IMR-90 (cell line): Measurements from ENCODE around the gene SLC26A3. TPM values are rescaled to one million over a fixed set of nuclear protein-coding genes. Genes with fewer than 3 reads are reported as not detected.

Source experiments
- ATAC-seq: fragments of 200-7000 bp; cut with Tn5 transposase; 2 replicates; pipeline ENCODE4 v1.9.1; 2020; ENCODE audit warnings: low read depth, mild to moderate bottlenecking, moderate library complexity
- BruUV-seq: library from RNA; stranded (reverse); fragments of 400-500 nt; replicated peaks from 2 replicates; lab custom pipeline; 2021; lab: Mats Ljungman, UMichigan
- CTCF ChIA-PET: fragments of 300-600 bp; formaldehyde crosslinking; extraction: SDS; loops from one replicate; lab custom pipeline; 2021; ENCODE audit warnings: antibody characterized with exemption; lab: Yijun Ruan, JAX
- POLR2A ChIA-PET: fragments of 300-600 bp; sonication (Branson Sonifier 250); formaldehyde crosslinking; loops from one replicate; lab custom pipeline; 2022; ENCODE audit warnings: antibody characterized with exemption; ENCODE audit not compliant: unreplicated experiment; lab: Charles Lee
- DNase-seq: peaks from one replicate; pipeline ENCODE4 v3.0.0; 2013
- H2AFZ ChIP-seq: replicated peaks from 2 replicates; pipeline ENCODE3; 2013; ENCODE audit warnings: low read length, mild to moderate bottlenecking; ENCODE audit not compliant: poor library complexity
- H2AK5ac ChIP-seq: 2 replicates; pipeline ENCODE4 v1.6.1; 2013; ENCODE audit warnings: low read depth, low read length, inconsistent platforms
- H2AK9ac ChIP-seq: replicated peaks from 2 replicates; pipeline ENCODE3; 2013; ENCODE audit warnings: mild to moderate bottlenecking, low read depth, low read length, moderate library complexity; ENCODE audit not compliant: poor library complexity
- H2BK120ac ChIP-seq: 2 replicates; pipeline ENCODE4 v1.6.1; 2013; ENCODE audit warnings: low read depth, low read length, inconsistent platforms
- H2BK15ac ChIP-seq: 3 replicates; pipeline ENCODE4 v1.6.1; 2013; ENCODE audit warnings: low read depth, low read length, inconsistent platforms
- H2BK20ac ChIP-seq: 2 replicates; pipeline ENCODE4 v1.6.1; 2013; ENCODE audit warnings: low read depth, mild to moderate bottlenecking, inconsistent platforms, low read length, moderate library complexity
- H2BK5ac ChIP-seq: 2 replicates; pipeline ENCODE4 v1.6.1; 2013; ENCODE audit warnings: mild to moderate bottlenecking, low read depth, low read length, inconsistent platforms; ENCODE audit not compliant: poor library complexity, severe bottlenecking
- H3K14ac ChIP-seq: replicated peaks from 2 replicates; pipeline ENCODE4 v1.6.1; 2013; ENCODE audit warnings: low read depth, low read length, inconsistent platforms
- H3K18ac ChIP-seq: 2 replicates; pipeline ENCODE4 v1.6.1; 2013; ENCODE audit warnings: low read depth, low read length, control low read depth
- H3K23ac ChIP-seq: 2 replicates; pipeline ENCODE4 v1.6.1; 2013; ENCODE audit warnings: low read depth, low read length, inconsistent platforms
- H3K27ac ChIP-seq: 2 replicates; pipeline ENCODE4 v1.5.1; 2013; ENCODE audit warnings: mild to moderate bottlenecking, control low read depth, low read length; ENCODE audit not compliant: insufficient read depth
- H3K27me3 ChIP-seq: 2 replicates; pipeline ENCODE4 v1.6.1; 2013; ENCODE audit warnings: low read length; ENCODE audit not compliant: control insufficient read depth, insufficient read depth
- H3K36me3 ChIP-seq: 2 replicates; pipeline ENCODE4 v1.6.1; 2013; ENCODE audit warnings: low read length, mixed read lengths; ENCODE audit not compliant: control insufficient read depth, insufficient read depth
- H3K4ac ChIP-seq: 2 replicates; pipeline ENCODE4 v1.6.1; 2013; ENCODE audit warnings: low read depth, low read length, inconsistent platforms
- H3K4me1 ChIP-seq: 2 replicates; pipeline ENCODE4 v1.6.1; 2013; ENCODE audit warnings: low read length, mixed read lengths; ENCODE audit not compliant: control insufficient read depth, insufficient read depth
- H3K4me2 ChIP-seq: 2 replicates; pipeline ENCODE4 v1.6.1; 2013; ENCODE audit warnings: low read depth, mild to moderate bottlenecking, control low read depth, low read length, moderate library complexity
- H3K4me3 ChIP-seq: 2 replicates; pipeline ENCODE4 v1.5.1; 2013; ENCODE audit warnings: low read depth, mild to moderate bottlenecking, control low read depth, low read length, moderate library complexity; ENCODE audit not compliant: insufficient read depth
- H3K56ac ChIP-seq: 2 replicates; pipeline ENCODE4 v1.6.1; 2013; ENCODE audit warnings: low read length, inconsistent platforms; ENCODE audit not compliant: insufficient read depth; ENCODE audit errors: extremely low read depth
- H3K79me1 ChIP-seq, 2 experiments: 2 replicates each; pipeline ENCODE4 v1.6.1; 2013; ENCODE audit warnings: low read length in 2 of 2, inconsistent platforms in 1 of 2, low read depth in 1 of 2
- H3K9ac ChIP-seq: 2 replicates; pipeline ENCODE4 v1.6.1; 2013; ENCODE audit warnings: low read depth, low read length, control low read depth
- H3K9me1 ChIP-seq: 2 replicates; pipeline ENCODE4 v1.6.1; 2013; ENCODE audit warnings: low read length, inconsistent platforms; ENCODE audit not compliant: insufficient read depth
- H3K9me3 ChIP-seq: 2 replicates; pipeline ENCODE4 v1.6.1; 2013; ENCODE audit warnings: low read length; ENCODE audit not compliant: control insufficient read depth, insufficient read depth
- H4K20me1 ChIP-seq: 2 replicates; pipeline ENCODE4 v1.6.1; 2013; ENCODE audit warnings: low read length, inconsistent platforms; ENCODE audit not compliant: insufficient read depth
- H4K5ac ChIP-seq: 2 replicates; pipeline ENCODE4 v1.6.1; 2013; ENCODE audit warnings: mild to moderate bottlenecking, low read depth, low read length, control low read depth
- H4K8ac ChIP-seq, 2 experiments: 2 replicates each; pipeline ENCODE4 v1.6.1; 2013; ENCODE audit warnings: low read depth in 2 of 2, low read length in 2 of 2, control low read depth in 1 of 2, inconsistent platforms in 1 of 2
- H4K91ac ChIP-seq: 2 replicates; pipeline ENCODE4 v1.6.1; 2013; ENCODE audit warnings: low read depth, low read length, inconsistent platforms; ENCODE audit not compliant: insufficient read depth
- BHLHE40 ChIP-seq: fragments of 150-350 bp; IDR thresholded peaks from 2 replicates; pipeline ENCODE4 v1.6.1; 2016; ENCODE audit warnings: mild to moderate bottlenecking, low read depth, low read length
- MAFK ChIP-seq: IDR thresholded peaks from 2 replicates; pipeline ENCODE4 v1.6.1; 2012; ENCODE audit warnings: low read depth, low read length, improper control_type of control experiment
- NFE2L2 ChIP-seq: fragments of 150-350 bp; IDR thresholded peaks from 2 replicates; pipeline ENCODE4 v1.6.1; 2016; ENCODE audit warnings: low read depth, mild to moderate bottlenecking, low read length
- WGBS, 2 experiments: methylation state at CpG; one replicate each; pipeline versions ENCODE4 v1.1.5 to v1.1.7; 2013; ENCODE audit warnings: missing lambda C conversion rate in 2 of 2; ENCODE audit not compliant: insufficient read length in 1 of 2; ENCODE audit errors: extremely low coverage in 2 of 2; 5-methylcytosine and 5-hydroxymethylcytosine counted together
- dilution Hi-C: fragments of 300-500 bp; cut with HindIII; formaldehyde crosslinking; loops from one replicate; pipeline ENCODE4 v1.14.3; 2018; ENCODE audit warnings: low sequenced_read_pairs; ENCODE audit not compliant: unreplicated experiment
- in situ Hi-C: fragments of 300-500 bp; cut with MboI; formaldehyde crosslinking; loops from 3 replicates; pipeline ENCODE4 v1.14.3; 2019; ENCODE audit warnings: low sequenced_read_pairs, inconsistent platforms, mixed read lengths
- intact Hi-C: fragments of 100-400 bp; cut with micrococcal nuclease; formaldehyde crosslinking; loops from 2 replicates; pipeline ENCODE4 v1.10.0; 2022
- polyA plus RNA-seq, 3 experiments: library from polyadenylated mRNA; depleted of rRNA; stranded (reverse); fragments of >200 nt; gene quantifications; 2 replicates each; pipeline ENCODE4 v1.2.3, GENCODE V29; 2012; ENCODE audit warnings: low replicate concordance in 1 of 3
- total RNA-seq: library from RNA; depleted of rRNA; stranded (reverse); fragments of >200 nt; gene quantifications from 2 replicates; pipeline ENCODE4 v1.2.3, GENCODE V29; 2012
- TF ChIP-seq, protein P1 (sequence below): fragments of 150-350 bp; IDR thresholded peaks from 2 replicates; pipeline ENCODE4 v1.6.1; 2017; ENCODE audit warnings: mild to moderate bottlenecking, antibody characterized with exemption, low read length, low read depth

Gene SLC26A3
- total and polyA plus RNA-seq, 2 of the 4 experiments (the other 2 are of a cell fraction), result not detected

DNA sequence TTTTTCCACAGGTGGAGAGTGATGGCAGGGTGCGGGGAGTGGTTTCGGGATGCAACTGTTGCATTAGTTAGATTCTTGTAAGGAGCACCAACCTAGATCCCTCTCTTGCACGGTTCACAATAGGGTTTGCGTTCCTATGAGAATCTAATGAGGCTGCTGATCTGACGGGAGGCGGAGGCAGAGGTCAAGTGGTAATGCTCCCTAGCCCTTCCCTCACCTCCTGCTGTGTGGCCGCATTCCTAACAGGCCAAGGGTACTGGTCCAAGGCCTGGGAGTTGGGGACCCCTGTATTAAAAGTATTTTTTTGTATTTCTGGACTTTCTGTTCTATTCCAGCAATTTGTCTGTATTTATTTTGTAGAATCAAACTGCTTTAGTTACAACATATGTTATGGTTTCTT lies 51.9 kb downstream of the SLC26A3 start:
- Histone ChIP-seq H4K20me1 (peaks cover 23% of the 10 kb centered on the region), H4K91ac (no peak overlapping the region), H2BK5ac (no peak overlapping the region), H2AK5ac (no peak overlapping the region), H3K18ac (no peak overlapping the region), H2BK15ac (no peak overlapping the region), H2AK9ac (no peak overlapping the region), H3K9ac (no peak overlapping the region), H3K14ac (no peak overlapping the region), H3K4me2 (no peak overlapping the region), H3K23ac (no peak overlapping the region), H3K27ac (no peak overlapping the region), H3K79me1 (peaks cover 14 to 26% of the 10 kb centered on the region in 2 experiments), H2BK20ac (no peak overlapping the region), H3K56ac (no peak overlapping the region), H3K9me1 (peaks cover 2% of the 10 kb centered on the region; the same call in 1 of the 2 replicates), H3K4ac (no peak overlapping the region), H2BK120ac (no peak overlapping the region), H3K4me3 (no peak overlapping the region), H3K36me3 (peaks cover 19% of the 10 kb centered on the region), H3K9me3 (no peaks in the 10 kb centered on the region), H4K8ac (no peak overlapping the region), H2AFZ (no peak overlapping the region), H4K5ac (no peak overlapping the region), H3K4me1 (no peaks in the 10 kb centered on the region), H3K27me3 (no peaks in the 10 kb centered on the region)
- intact Hi-C loops (no loop called here), in situ Hi-C loops (no loop called here), dilution Hi-C loops (no loop called here)
- ChIA-PET CTCF (no interaction called here), POLR2A (no interaction called here)
- no peak for ATAC-seq
- TF ChIP-seq MAFK (no peak), BHLHE40 (no peak), NFE2L2 (no peak)
- TF ChIP-seq, protein P1, sequence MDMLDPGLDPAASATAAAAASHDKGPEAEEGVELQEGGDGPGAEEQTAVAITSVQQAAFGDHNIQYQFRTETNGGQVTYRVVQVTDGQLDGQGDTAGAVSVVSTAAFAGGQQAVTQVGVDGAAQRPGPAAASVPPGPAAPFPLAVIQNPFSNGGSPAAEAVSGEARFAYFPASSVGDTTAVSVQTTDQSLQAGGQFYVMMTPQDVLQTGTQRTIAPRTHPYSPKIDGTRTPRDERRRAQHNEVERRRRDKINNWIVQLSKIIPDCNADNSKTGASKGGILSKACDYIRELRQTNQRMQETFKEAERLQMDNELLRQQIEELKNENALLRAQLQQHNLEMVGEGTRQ, result no peak
- WGBS, 2 experiments, result no CpG with 5 or more reads among the region's 7 CpGs
- no TSS peak for BruUV-seq
- DNase-seq, result no peak
